Mesodermal cell (in vitro differentiated cells): Measurements from ENCODE around the gene MTFR1L.
"Not testable (repeated sequence)": the region's sequence is repeated elsewhere in the genome, so short reads cannot be mapped to it uniquely, and the experiment has no call there.

ENCODE experiments used
- H3K27ac ChIP-seq: 2 replicates; pipeline ENCODE4 v1.7.0; 2013; ENCODE audit warnings: mild to moderate bottlenecking, low read depth, low read length, moderate library complexity; ENCODE audit not compliant: severe bottlenecking
- H3K36me3 ChIP-seq: 2 replicates; pipeline ENCODE4 v1.7.1; 2013; ENCODE audit warnings: mild to moderate bottlenecking, low read length, moderate library complexity; ENCODE audit not compliant: control insufficient read depth, insufficient read depth
- H3K4me1 ChIP-seq: one replicate; pipeline ENCODE4 v1.7.1; 2013; ENCODE audit warnings: mild to moderate bottlenecking, low read length; ENCODE audit not compliant: insufficient read depth, control insufficient read depth, poor library complexity, severe bottlenecking
- H3K4me3 ChIP-seq: 2 replicates; pipeline ENCODE4 v1.7.0; 2013; ENCODE audit warnings: low read length, control low read depth, mild to moderate bottlenecking; ENCODE audit not compliant: insufficient read depth, poor library complexity, severe bottlenecking; ENCODE audit errors: extremely low read depth
- H3K9me3 ChIP-seq: 2 replicates; pipeline ENCODE4 v1.7.1; 2013; ENCODE audit warnings: mild to moderate bottlenecking, low read length, moderate library complexity; ENCODE audit not compliant: control insufficient read depth
- WGBS, 2 experiments: methylation state at CpG; one replicate each; pipeline ENCODE4 v1.1.5; 2013; ENCODE audit warnings: missing lambda C conversion rate in 2 of 2; ENCODE audit not compliant: insufficient coverage in 2 of 2; 5-methylcytosine and 5-hydroxymethylcytosine counted together

Gene MTFR1L

GRCh38 chr1:25832336-25833037 is 12.7 kb downstream of the MTFR1L start:
- Histone ChIP-seq H3K9me3 (no peaks in the 10 kb centered on the region), H3K27ac (peak overlapping the region; percentile 0), H3K4me3 (no peak overlapping the region), H3K4me1 (peaks cover 6% of the 10 kb centered on the region), H3K36me3 (peaks cover 84% of the 10 kb centered on the region)
- 100% methylated on average over 1 to 2 of the region's 6 CpGs for WGBS, 2 experiments

GRCh38 chr1:25833158-25833557 is 13.4 kb downstream of the MTFR1L start:
- H3K4me3 ChIP-seq, result no peak overlapping the region
- peaks cover 77% of the 10 kb centered on the region for H3K36me3 ChIP-seq
- H3K4me1 ChIP-seq, result peaks cover 6% of the 10 kb centered on the region
- no peaks in the 10 kb centered on the region for H3K9me3 ChIP-seq
- 95 to 100% methylated on average over 2 to 4 of the region's 5 CpGs for WGBS, 2 experiments
- H3K27ac ChIP-seq, result no peak overlapping the region

- no peak overlapping the region for H3K4me3 ChIP-seq
- peaks cover 6% of the 10 kb centered on the region for H3K4me1 ChIP-seq
- no peaks in the 10 kb centered on the region for H3K9me3 ChIP-seq
- WGBS, 2 experiments, result 93 to 100% methylated on average over 3 of the region's 3 CpGs
- peaks cover 61% of the 10 kb centered on the region for H3K36me3 ChIP-seq
- H3K27ac ChIP-seq, result no peak overlapping the region
Measured at GRCh38 chr1:25834894-25835293, 15.1 kb downstream of the MTFR1L start.

GRCh38 chr1:25836695-25837094 is 16.9 kb downstream of the MTFR1L start:
- Histone ChIP-seq H3K27ac (no peak overlapping the region), H3K36me3 (peaks cover 43% of the 10 kb centered on the region), H3K4me1 (peaks cover 3% of the 10 kb centered on the region), H3K4me3 (no peak overlapping the region), H3K9me3 (no peaks in the 10 kb centered on the region)
- 80% methylated on average over 2 of the region's 3 CpGs; no CpG with 5 or more reads in 1 of the 2 experiments for WGBS, 2 experiments

- Histone ChIP-seq H3K36me3 (peaks cover 36% of the 10 kb centered on the region), H3K9me3 (no peaks in the 10 kb centered on the region), H3K4me3 (no peak overlapping the region), H3K27ac (no peak overlapping the region), H3K4me1 (no peaks in the 10 kb centered on the region)
- WGBS, 2 experiments, result 100% methylated on average over 1 of the region's 1 CpG; no CpG with 5 or more reads in 1 of the 2 experiments
Measured at GRCh38 chr1:25837262-25837875, 17.6 kb downstream of the MTFR1L start.

GRCh38 chr1:25839808-25840207 is 20.1 kb downstream of the MTFR1L start:
- not testable (repeated sequence) for H3K27ac ChIP-seq, H3K4me3 ChIP-seq, H3K4me1 ChIP-seq, H3K9me3 ChIP-seq
- 100% methylated on average over 1 of the region's 4 CpGs; no CpG with 5 or more reads in 1 of the 2 experiments for WGBS, 2 experiments
- peaks cover 12% of the 10 kb centered on the region for H3K36me3 ChIP-seq

- Histone ChIP-seq H3K4me1 (peaks cover 7% of the 10 kb centered on the region), H3K27ac (no peak overlapping the region), H3K4me3 (no peak overlapping the region), H3K36me3 (no peaks in the 10 kb centered on the region), H3K9me3 (no peaks in the 10 kb centered on the region)
- 82% methylated on average over 2 of the region's 3 CpGs; no CpG with 5 or more reads in 1 of the 2 experiments for WGBS, 2 experiments
Measured at GRCh38 chr1:25843483-25843882, 23.7 kb downstream of the MTFR1L start.

- WGBS, 2 experiments, result 93 to 94% methylated on average over 1 to 3 of the region's 3 CpGs
- no peak overlapping the region for H3K4me3 ChIP-seq
Measured at GRCh38 chr1:25844536-25845337, 25.0 kb downstream of the MTFR1L start.

GRCh38 chr1:25845664-25846063 is 25.9 kb downstream of the MTFR1L start:
- Histone ChIP-seq H3K27ac (no peak overlapping the region), H3K9me3 (no peaks in the 10 kb centered on the region), H3K4me3 (no peak overlapping the region), H3K36me3 (no peaks in the 10 kb centered on the region), H3K4me1 (peaks cover 16% of the 10 kb centered on the region)
- 84 to 85% methylated on average over 4 to 5 of the region's 5 CpGs for whole genome bisulfite sequencing, 2 experiments

More at GRCh38 chr1:25844536-25845337, 25.0 kb downstream of the MTFR1L start:
- Histone ChIP-seq H3K9me3 (no peaks in the 10 kb centered on the region), H3K36me3 (no peaks in the 10 kb centered on the region), H3K4me1 (peaks cover 16% of the 10 kb centered on the region), H3K27ac (no peak overlapping the region)

GRCh38 chr1:25847929-25848328 is 28.2 kb downstream of the MTFR1L start:
- H3K36me3 ChIP-seq, result no peaks in the 10 kb centered on the region
- H3K27ac ChIP-seq, result no peak overlapping the region
- no peaks in the 10 kb centered on the region for H3K9me3 ChIP-seq
- H3K4me1 ChIP-seq, result peaks cover 16% of the 10 kb centered on the region
- 81 to 92% methylated on average over 4 of the region's 4 CpGs for WGBS, 2 experiments
- no peak overlapping the region for H3K4me3 ChIP-seq
